K562 (cell line): ENCODE measurements around the gene IL31. TPM values are rescaled to one million over a fixed set of nuclear protein-coding genes. Genes with fewer than 3 reads are reported as not detected.

Source experiments
- ATF2 ChIP-seq: sonication (generic); formaldehyde crosslinking; IDR thresholded peaks from 2 replicates; pipeline ENCODE4 v1.8.1; 2022; ENCODE audit warnings: missing genetic modification reagents
- BRCA1 ChIP-seq, 2 experiments: fragments of 450-650 bp in 1 of 2; sonication (generic) in 1 of 2; formaldehyde crosslinking in 1 of 2; IDR thresholded peaks; 2 replicates each; pipeline versions ENCODE4 v1.5.0 to v1.6.1; 2017 to 2020; ENCODE audit warnings: mild to moderate bottlenecking in 1 of 2, missing genetic modification reagents in 1 of 2
- CBX3 ChIP-seq, 2 experiments: IDR thresholded peaks; 1 replicate in 1 of 2; 2 replicates in 1 of 2; pipeline ENCODE4 v1.6.1; 2012; ENCODE audit warnings: inconsistent platforms in 2 of 2, low read length in 2 of 2, borderline replicate concordance in 1 of 2, control low read depth in 1 of 2
- CTCFL ChIP-seq: IDR thresholded peaks from 2 replicates; pipeline ENCODE4 v1.6.1; 2011; ENCODE audit warnings: borderline replicate concordance, low read depth, mild to moderate bottlenecking, moderate library complexity, low read length; ENCODE audit not compliant: insufficient read depth, poor library complexity, severe bottlenecking
- HNRNPLL ChIP-seq: fragments of 200-400 bp; formaldehyde crosslinking; IDR thresholded peaks from 2 replicates; pipeline ENCODE4 v1.6.1; 2017; ENCODE audit warnings: low read length, low read depth, mild to moderate bottlenecking; ENCODE audit not compliant: poor library complexity, severe bottlenecking
- MCM3 ChIP-seq: fragments of 450-650 bp; IDR thresholded peaks from 2 replicates; pipeline ENCODE4 v1.6.1; 2016
- MGA ChIP-seq: fragments of 450-650 bp; IDR thresholded peaks from 2 replicates; pipeline ENCODE4 v1.6.1; 2016; ENCODE audit warnings: mild to moderate bottlenecking, moderate library complexity
- NFYB ChIP-seq: IDR thresholded peaks from 2 replicates; pipeline ENCODE4 v1.6.1; 2011; ENCODE audit warnings: mild to moderate bottlenecking, moderate library complexity; ENCODE audit not compliant: insufficient read length; ENCODE audit errors: extremely low read depth
- RBM34 ChIP-seq: fragments of 200-400 bp; formaldehyde crosslinking; IDR thresholded peaks from 2 replicates; pipeline ENCODE4 v1.6.1; 2018; ENCODE audit warnings: low read length, borderline replicate concordance; ENCODE audit not compliant: insufficient read depth
- SETDB1 ChIP-seq: IDR thresholded peaks from one replicate; pipeline ENCODE4 v1.6.1; 2012; ENCODE audit warnings: low read length, control low read depth, inconsistent platforms
- SREBF1 ChIP-seq: fragments of 150-350 bp; IDR thresholded peaks from 2 replicates; pipeline ENCODE4 v1.6.1; 2014; ENCODE audit warnings: antibody characterized with exemption, low read depth, low read length, borderline replicate concordance
- SREBF2 ChIP-seq: sonication (generic); formaldehyde crosslinking; IDR thresholded peaks from 2 replicates; pipeline ENCODE4 v1.4.0; 2020; ENCODE audit warnings: mild to moderate bottlenecking, missing genetic modification reagents
- polyA plus RNA-seq, 8 experiments: library from polyadenylated mRNA; depleted of rRNA in 4 of 8; stranded (reverse) in 5 of 8; unstranded in 3 of 8; fragments of >200 nt; fragmentation: Nextera tagmentation in 2 of 8; fragmentation: Illumina TruSeq in 1 of 8; extraction: Ambion mirVana in 2 of 8; extraction: Trizol in 1 of 8; gene quantifications; 2 replicates each; pipeline versions ENCODE4 v1.2.1 to v1.2.3, GENCODE V29; 2011 to 2014; ENCODE audit warnings: inconsistent platforms in 1 of 8, missing spikeins in 1 of 8
- total RNA-seq, 7 experiments: library from RNA; depleted of rRNA in 6 of 7; stranded (reverse); fragments of >200 nt in 6 of 7; fragmentation: Illumina TruSeq in 2 of 7; extraction: Trizol in 2 of 7; gene quantifications; 2 replicates each; pipeline versions ENCODE4 v1.2.1 to v1.2.3, GENCODE V29; 2011 to 2021; ENCODE audit warnings: low replicate concordance in 1 of 7

Gene IL31
- total and polyA plus RNA-seq, 9 of the 15 experiments (the other 6 are each of a cell fraction or from before 2014, with no cell fraction given): not detected

GRCh38 chr12:122206111-122206881 lies 32.3 kb upstream of the IL31 start (continued):
- TF ChIP-seq MGA (no peak), HNRNPLL (no peak), ATF2 (CRISPR knock-in tag) (no peak), MCM3 (no peak), NFYB (no peak), BRCA1 (IDR thresholded peaks at IDR 0.05) (no peak), BRCA1 (CRISPR knock-in tag; IDR thresholded peaks at IDR 0.05) (no peak), SREBF1 (no peak), RBM34 (no peak), CTCFL (no peak), SETDB1 (no peak), CBX3 (IDR thresholded peaks at IDR 0.05; ENCODE audit: borderline replicate concordance in 1 of 2, low read length in 2 of 2) (no peak), SREBF2 (CRISPR knock-in tag) (no peak)
